ENCODE measurements around the gene CD37. TPM values are rescaled to one million over a fixed set of nuclear protein-coding genes. Genes with fewer than 3 reads are reported as not detected.
"Not testable (repeated sequence)": the region's sequence is repeated elsewhere in the genome, so short reads cannot be mapped to it uniquely, and the experiment has no call there.

Gene CD37
- total RNA-seq, 1 donor from 2014 or later, result not detected

GRCh38 chr19:49309087-49309486 lies 26.1 kb upstream of the CD37 start:
- Mint-ChIP-seq H3K4me3 (no peak overlapping the region), H3K4me1 (ENCODE audit: unreplicated experiment) (no peaks in the 10 kb centered on the region), H3K36me3 (peaks cover 9% of the 10 kb centered on the region), H3K27ac (no peak overlapping the region), H3K27me3 (no peaks in the 10 kb centered on the region), H3K9me3 (no peaks in the 10 kb centered on the region)
- no peak for TF ChIP-seq CTCF (conservative IDR thresholded peaks at IDR 0.05)
- no peak for DNase-seq (ENCODE audit: extremely low spot score, unreplicated experiment)

- H3K9me3 Mint-ChIP-seq, result peaks cover 4% of the 10 kb centered on the region
- H3K36me3 Mint-ChIP-seq, result peaks cover 19% of the 10 kb centered on the region
- TF ChIP-seq CTCF (conservative IDR thresholded peaks at IDR 0.05), result no peak
Observed at GRCh38 chr19:49315111-49315510, 20.1 kb upstream of the CD37 start.

GRCh38 chr19:49316284-49316683 lies 18.9 kb upstream of the CD37 start:
- DNase-seq (ENCODE audit: extremely low spot score, unreplicated experiment), result no peak
- Mint-ChIP-seq H3K4me1 (ENCODE audit: unreplicated experiment) (peaks cover 8% of the 10 kb centered on the region), H3K4me3 (no peak overlapping the region), H3K27ac (no peak overlapping the region), H3K9me3 (peaks cover 4% of the 10 kb centered on the region), H3K36me3 (peaks cover 23% of the 10 kb centered on the region), H3K27me3 (no peaks in the 10 kb centered on the region)
- TF ChIP-seq CTCF (conservative IDR thresholded peaks at IDR 0.05), result no peak

More at GRCh38 chr19:49315111-49315510, 20.1 kb upstream of the CD37 start:
- no peak overlapping the region for H3K4me3 Mint-ChIP-seq
- H3K27me3 Mint-ChIP-seq, result no peaks in the 10 kb centered on the region
- DNase-seq (ENCODE audit: extremely low spot score, unreplicated experiment), result no peak
- H3K27ac Mint-ChIP-seq, result no peak overlapping the region
- H3K4me1 Mint-ChIP-seq (ENCODE audit: unreplicated experiment), result peaks cover 8% of the 10 kb centered on the region

GRCh38 chr19:49318296-49318695 lies 16.9 kb upstream of the CD37 start:
- H3K27me3 Mint-ChIP-seq, result no peaks in the 10 kb centered on the region
- H3K9me3 Mint-ChIP-seq, result peaks cover 10% of the 10 kb centered on the region
- DNase-seq (ENCODE audit: extremely low spot score, unreplicated experiment), result no peak
- peaks cover 26% of the 10 kb centered on the region for H3K36me3 Mint-ChIP-seq
- H3K27ac Mint-ChIP-seq, result no peak overlapping the region
- H3K4me1 Mint-ChIP-seq (ENCODE audit: unreplicated experiment), result peaks cover 8% of the 10 kb centered on the region
- TF ChIP-seq CTCF (conservative IDR thresholded peaks at IDR 0.05), result no peak
- no peak overlapping the region for H3K4me3 Mint-ChIP-seq

GRCh38 chr19:49324801-49325576 lies 10.2 kb upstream of the CD37 start, which contains the start of gene SLC6A16:
Gene SLC6A16 (minus strand): TSS chr19:49325191. CDS start chr19:49311347, 13,844 bp downstream.
- H3K4me1 Mint-ChIP-seq (ENCODE audit: unreplicated experiment), result peaks cover 7% of the 10 kb centered on the region
- no peak within 1 kb of the TSS for H3K27ac Mint-ChIP-seq
- DNase-seq (ENCODE audit: extremely low spot score, unreplicated experiment), result peak; percentile 52
- H3K27me3 Mint-ChIP-seq, result no peaks in the 10 kb centered on the region
- H3K36me3 Mint-ChIP-seq, result peaks cover 19% of the 10 kb centered on the region
- H3K4me3 Mint-ChIP-seq, result no peak within 1 kb of the TSS
- TF ChIP-seq CTCF (conservative IDR thresholded peaks at IDR 0.05), result no peak
- peaks cover 9% of the 10 kb centered on the region for H3K9me3 Mint-ChIP-seq

- H3K36me3 Mint-ChIP-seq, result peaks cover 22% of the 10 kb centered on the region
- peak; percentile 16 for DNase-seq (ENCODE audit: extremely low spot score, unreplicated experiment)
- not testable (repeated sequence) for H3K4me1 Mint-ChIP-seq (ENCODE audit: unreplicated experiment)
Observed at GRCh38 chr19:49325756-49326155, 9.4 kb upstream of the CD37 start.

More at GRCh38 chr19:49325756-49326155, 9.4 kb upstream of the CD37 start:
- H3K27me3 Mint-ChIP-seq, H3K9me3 Mint-ChIP-seq, H3K4me3 Mint-ChIP-seq, H3K27ac Mint-ChIP-seq: not testable (repeated sequence)

Data from type B pancreatic cell (in vitro differentiated cells).